SW 1271 (cell line): ENCODE results near the gene HAPLN2.

Source experiments
- DNase-seq, 2 experiments: peaks; one replicate each; lab custom pipeline; 2025; lab: John Stamatoyannopoulos, UW

Gene HAPLN2

GRCh38 chr1:156645056-156645455, 25.8 kb downstream of the HAPLN2 start:
- no peak for DNase-seq

DNA sequence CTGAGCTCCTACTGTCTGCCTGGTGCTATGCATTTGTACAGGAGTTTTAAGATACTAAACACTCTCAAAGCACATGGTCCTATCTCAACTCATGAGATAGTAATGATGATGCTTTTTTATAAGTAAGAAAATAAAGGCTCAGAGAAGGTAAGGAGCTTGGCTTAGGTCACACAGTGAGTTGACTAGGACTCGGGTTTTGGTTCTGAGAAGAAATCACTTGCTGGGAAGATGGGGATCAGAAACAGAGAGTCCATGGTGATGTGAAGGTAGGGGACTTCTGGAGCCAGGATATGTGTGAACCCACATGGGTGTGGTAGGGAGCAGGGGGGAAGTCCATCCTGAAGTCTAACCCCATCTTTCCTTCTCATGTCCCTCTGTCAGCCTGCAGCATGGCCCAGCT, 26.5 kb downstream of the HAPLN2 start:
- no peak for DNase-seq

DNA sequence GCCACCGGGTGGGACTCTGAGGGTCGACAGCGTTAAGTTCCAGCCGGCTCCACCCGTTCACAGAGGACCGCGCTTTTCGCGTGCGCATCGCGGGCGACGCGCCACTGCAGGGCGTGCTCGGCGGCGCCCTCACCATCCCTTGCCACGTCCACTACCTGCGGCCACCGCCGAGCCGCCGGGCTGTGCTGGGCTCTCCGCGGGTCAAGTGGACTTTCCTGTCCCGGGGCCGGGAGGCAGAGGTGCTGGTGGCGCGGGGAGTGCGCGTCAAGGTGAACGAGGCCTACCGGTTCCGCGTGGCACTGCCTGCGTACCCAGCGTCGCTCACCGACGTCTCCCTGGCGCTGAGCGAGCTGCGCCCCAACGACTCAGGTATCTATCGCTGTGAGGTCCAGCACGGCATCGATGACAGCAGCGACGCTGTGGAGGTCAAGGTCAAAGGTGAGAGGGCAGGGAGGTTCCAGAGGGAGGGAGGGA, 27.6 kb downstream of the HAPLN2 start:
- DNase-seq: no peak

- DNase-seq: no peak
Measured at GRCh38 chr1:156647351-156647750, 28.1 kb downstream of the HAPLN2 start.

DNA sequence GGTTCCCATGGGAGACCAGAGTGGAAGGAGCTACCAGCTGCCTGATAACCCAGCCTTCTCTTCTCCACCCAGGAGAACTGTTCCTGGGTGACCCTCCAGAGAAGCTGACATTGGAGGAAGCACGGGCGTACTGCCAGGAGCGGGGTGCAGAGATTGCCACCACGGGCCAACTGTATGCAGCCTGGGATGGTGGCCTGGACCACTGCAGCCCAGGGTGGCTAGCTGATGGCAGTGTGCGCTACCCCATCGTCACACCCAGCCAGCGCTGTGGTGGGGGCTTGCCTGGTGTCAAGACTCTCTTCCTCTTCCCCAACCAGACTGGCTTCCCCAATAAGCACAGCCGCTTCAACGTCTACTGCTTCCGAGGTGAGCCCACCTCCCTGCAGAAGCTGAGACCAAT, 29.3 kb downstream of the HAPLN2 start:
- no peak for DNase-seq

- no peak for DNase-seq
Measured at GRCh38 chr1:156648951-156649350, 29.7 kb downstream of the HAPLN2 start.

DNA sequence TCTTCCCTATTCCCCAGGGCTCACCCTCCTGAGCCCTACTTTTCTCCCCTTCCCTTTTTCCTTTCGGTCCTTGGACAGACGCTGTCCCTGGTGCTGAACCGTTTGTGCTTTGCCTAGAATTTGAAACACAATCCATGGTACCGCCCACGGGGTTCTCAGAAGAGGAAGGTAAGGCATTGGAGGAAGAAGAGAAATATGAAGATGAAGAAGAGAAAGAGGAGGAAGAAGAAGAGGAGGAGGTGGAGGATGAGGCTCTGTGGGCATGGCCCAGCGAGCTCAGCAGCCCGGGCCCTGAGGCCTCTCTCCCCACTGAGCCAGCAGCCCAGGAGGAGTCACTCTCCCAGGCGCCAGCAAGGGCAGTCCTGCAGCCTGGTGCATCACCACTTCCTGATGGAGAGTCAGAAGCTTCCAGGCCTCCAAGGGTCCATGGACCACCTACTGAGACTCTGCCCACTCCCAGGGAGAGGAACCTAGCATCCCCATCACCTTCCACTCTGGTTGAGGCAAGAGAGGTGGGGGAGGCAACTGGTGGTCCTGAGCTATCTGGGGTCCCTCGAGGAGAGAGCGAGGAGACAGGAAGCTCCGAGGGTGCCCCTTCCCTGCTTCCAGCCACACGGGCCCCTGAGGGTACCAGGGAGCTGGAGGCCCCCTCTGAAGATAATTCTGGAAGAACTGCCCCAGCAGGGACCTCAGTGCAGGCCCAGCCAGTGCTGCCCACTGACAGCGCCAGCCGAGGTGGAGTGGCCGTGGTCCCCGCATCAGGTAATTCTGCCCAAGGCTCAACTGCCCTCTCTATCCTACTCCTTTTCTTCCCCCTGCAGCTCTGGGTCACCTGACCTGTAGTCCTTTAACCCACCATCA, 33.1 kb downstream of the HAPLN2 start:
- no peak for DNase-seq

DNA sequence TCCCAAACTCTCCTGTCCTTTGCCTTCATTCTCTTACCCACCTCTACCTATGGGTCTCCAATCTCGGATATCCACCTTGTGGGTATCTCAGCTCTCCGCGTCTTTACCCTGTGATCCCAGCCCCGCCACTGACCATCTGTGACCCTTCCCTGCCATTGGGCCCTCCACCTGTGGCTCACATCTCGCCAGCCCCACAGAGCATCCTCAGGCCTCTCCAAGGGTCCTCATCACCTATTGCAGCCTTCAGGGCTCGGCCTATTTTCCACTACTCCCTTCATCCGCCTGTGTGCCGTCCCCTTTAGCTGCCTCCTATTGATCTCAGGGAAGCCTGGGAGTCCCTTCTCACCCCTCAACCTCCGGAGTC, 33.8 kb downstream of the HAPLN2 start:
- DNase-seq: no peak

- no peak for DNase-seq
Measured at GRCh38 chr1:156654700-156655099, 35.5 kb downstream of the HAPLN2 start.

- DNase-seq: no peak
Measured at GRCh38 chr1:156655151-156655903, 36.1 kb downstream of the HAPLN2 start.

- DNase-seq: no peak
Measured at GRCh38 chr1:156655904-156656516, 36.8 kb downstream of the HAPLN2 start.

- peak in 1 of 2 experiments; percentile 12 for DNase-seq
Measured at GRCh38 chr1:156656806-156657740, 37.9 kb downstream of the HAPLN2 start.

DNA sequence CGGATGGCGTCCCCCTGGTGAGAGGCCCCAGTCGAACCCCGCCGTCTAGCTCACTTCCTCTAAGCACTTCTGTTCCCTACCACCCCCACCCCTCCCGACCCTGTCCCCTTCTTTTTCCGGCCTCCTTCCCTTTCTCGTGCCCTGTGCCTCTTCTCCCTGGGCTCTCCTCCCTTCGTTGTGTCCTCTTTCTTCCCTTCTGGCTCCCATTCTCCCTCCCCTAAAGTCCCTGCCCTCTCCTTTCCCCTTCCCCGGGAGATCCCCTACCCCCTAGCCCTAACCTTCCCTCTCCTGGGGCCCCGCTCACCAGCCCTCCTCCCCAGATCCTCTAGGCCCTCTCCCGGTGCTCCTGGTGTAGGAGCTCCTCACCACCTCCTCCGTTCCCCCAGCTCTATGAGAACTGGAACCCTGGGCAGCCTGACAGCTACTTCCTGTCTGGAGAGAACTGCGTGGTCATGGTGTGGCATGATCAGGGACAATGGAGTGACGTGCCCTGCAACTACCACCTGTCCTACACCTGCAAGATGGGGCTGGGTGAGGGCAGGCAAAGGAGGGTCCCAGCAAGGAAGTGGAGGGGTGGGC, 38.6 kb downstream of the HAPLN2 start:
- DNase-seq: no peak

DNA sequence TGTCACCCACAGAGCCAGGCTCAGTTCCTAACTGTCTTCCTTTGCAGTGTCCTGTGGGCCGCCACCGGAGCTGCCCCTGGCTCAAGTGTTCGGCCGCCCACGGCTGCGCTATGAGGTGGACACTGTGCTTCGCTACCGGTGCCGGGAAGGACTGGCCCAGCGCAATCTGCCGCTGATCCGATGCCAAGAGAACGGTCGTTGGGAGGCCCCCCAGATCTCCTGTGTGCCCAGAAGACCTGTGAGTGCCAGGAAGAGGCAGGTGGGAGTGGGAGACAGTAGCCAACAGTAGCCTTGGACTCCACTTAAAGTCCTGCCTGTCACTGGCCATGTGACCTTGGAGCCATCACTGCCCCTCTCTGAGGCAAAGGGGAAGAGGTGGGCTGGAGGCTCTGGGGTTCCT, 39.3 kb downstream of the HAPLN2 start:
- no peak for DNase-seq

- DNase-seq: no peak
Measured at GRCh38 chr1:156658945-156659574, 39.8 kb downstream of the HAPLN2 start.

DNA sequence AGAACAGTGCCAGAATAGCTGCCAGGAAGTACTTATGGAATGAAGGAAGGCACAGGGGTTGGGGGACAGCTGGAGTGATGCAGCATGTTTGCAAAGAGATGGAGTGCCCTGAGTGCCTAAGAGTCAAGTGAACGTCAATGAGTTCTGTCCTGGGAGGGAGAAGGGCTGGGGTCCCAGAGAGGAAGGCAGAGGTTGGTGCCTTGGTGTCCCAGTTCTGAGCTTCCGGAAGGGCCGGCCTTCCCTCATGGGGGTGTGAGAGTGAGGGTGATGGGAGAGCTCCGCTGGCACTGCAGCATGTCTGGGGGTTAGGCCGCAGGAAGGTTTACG, 40.4 kb downstream of the HAPLN2 start:
- no peak for DNase-seq

DNA sequence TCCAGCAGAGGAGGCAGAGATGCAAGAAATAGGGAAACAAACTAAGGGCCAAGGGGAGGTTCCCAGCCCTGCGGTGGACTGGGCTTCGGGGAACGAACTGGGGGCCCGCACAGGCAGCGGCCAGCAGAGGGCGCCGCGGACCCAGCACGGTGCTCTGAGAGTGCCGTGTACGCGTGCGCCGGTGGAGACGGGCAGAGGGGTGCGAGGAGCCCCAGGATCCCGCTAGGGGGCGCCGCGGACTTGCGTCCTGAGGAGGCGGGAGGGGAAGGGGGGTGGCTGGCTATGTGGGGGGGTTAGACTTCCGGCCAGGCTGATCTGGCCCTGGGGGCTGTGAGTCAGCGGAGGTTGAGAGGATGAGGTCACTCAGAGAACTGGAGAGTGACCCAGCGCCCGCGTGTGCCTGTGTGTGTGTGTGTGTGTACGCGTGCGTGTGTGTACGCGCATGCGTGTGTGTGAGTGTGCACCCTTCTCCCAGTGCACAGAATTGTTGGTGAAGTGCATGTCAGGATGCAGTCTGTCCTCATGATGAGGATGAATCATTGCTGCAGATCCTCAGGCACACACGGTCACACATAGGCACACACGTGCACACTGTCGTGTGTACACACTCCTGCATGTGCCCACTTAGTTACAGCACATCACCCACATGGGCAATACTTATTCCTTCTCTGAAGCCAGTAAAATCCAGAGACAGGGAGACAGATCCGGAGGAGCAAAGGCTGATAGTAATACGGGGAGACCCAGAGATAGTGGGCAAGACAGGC, 41.0 kb downstream of the HAPLN2 start:
- DNase-seq: peak; percentile 78 to 90

GRCh38 chr1:156660752-156661112, 41.5 kb downstream of the HAPLN2 start:
- DNase-seq: no peak

DNA sequence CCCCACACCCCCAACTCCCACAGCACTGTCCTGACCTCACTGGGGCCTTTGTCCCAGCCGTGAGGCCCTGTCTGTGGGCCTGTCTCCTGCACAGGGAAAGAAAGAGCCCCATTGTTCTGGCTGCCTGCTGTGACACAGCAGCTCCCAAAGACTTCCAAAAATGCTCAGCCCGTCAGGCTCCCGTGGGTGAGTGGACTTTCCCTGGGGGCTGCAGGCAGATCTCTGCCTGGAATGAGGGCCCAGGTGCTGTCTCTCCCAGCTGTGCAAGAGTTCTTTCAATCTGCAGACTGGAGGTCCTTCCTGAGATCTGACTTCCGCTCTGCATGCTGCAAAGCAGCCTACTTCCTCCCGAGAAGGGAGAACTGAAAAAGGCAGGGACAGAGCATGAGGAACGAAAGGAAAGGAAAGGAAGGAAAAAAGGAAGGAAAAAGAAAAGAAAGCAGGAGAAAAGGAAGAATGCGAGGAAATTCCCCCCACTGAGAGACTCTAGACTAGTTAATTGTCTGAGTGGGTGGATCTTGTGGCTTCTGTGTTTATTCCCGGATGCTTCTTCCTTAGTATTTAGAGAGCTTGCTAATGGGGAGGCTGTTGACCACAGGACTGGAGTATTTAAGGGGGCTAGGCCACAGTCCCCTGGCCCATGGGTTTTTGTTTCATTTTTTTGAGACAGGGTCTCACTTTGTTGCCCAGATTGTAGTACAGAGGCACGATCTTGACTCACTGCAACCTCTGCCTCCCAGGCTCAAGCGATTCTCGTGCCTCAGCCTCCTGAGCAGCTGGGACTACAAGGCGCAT, 43.0 kb downstream of the HAPLN2 start:
- no peak for DNase-seq

DNA sequence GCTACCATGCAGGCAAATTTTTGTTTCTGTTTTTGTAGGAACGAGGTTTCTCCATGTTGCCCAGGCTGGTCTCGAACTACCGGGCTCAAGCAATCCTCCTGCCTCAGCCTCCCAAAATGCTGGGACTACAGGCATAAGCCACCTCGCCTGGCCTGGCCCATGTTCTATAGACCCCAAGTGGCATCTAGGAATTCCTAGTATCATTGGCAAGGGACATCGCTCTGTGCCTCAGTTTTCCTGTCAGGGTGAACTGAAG, 43.5 kb downstream of the HAPLN2 start:
- DNase-seq: no peak
